GM08714 (cell line): ENCODE results near the gene AHSP.
"Not testable (repeated sequence)": the region's sequence is repeated elsewhere in the genome, so short reads cannot be mapped to it uniquely, and the experiment has no call there.

Experiments
- H3K4me3 ChIP-seq: fragments of 200-500 bp; sonication (Bioruptor generic); 2 replicates; pipeline ENCODE4 v1.5.1; 2014; ENCODE audit warnings: mild to moderate bottlenecking, low read length, inconsistent platforms
- ZNF274 ChIP-seq: IDR thresholded peaks from 2 replicates; pipeline ENCODE4 v1.6.1; 2012; ENCODE audit warnings: mild to moderate bottlenecking, low read depth, low read length

The AHSP gene

DNA sequence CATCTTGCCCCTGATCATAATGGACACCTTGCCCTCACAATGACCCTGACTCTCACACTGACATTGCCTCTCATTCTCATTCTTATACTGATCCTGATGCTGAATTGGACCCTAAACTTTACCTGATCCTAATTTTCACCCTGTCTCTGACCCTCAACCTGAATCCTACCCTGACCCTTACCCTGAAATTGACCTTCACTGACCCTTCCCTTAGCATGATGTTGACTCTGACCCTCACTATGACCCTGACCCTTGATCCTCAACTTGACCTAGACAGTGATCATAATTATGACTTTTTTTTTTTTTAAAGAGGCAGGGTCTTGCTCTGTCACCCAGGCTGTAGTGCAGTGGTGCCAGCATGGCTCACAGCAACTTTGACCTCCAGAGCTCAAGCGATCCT lies 3.4 kb downstream of the AHSP start:
- no peak for TF ChIP-seq ZNF274
- no peak overlapping the region for H3K4me3 ChIP-seq

GRCh38 chr16:31532120-31532519 lies 4.4 kb downstream of the AHSP start:
- TF ChIP-seq ZNF274, result no peak
- no peak overlapping the region for H3K4me3 ChIP-seq

GRCh38 chr16:31532896-31533295 lies 5.2 kb downstream of the AHSP start:
- H3K4me3 ChIP-seq, result no peak overlapping the region
- TF ChIP-seq ZNF274, result no peak

DNA sequence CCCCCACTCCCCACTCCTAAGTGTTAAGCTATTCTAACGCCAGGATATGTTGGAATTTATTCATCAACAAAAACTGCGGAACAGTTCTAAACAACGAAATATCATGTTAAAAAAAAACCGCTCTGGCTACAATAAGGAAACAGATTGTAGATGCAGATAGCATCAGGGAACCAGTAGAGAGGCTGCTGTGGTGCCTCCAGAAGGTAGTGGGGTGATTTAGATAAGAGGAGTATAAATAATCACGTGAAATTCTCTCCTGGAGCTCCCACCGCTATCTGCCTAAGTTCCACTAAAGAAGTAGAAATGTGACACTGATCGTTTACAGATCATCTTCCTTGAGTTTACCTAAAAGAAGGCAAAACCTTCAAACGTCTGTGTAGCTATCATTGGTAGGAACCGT lies 8.0 kb downstream of the AHSP start:
- no peak for TF ChIP-seq ZNF274

GRCh38 chr16:31536804-31537361 lies 9.2 kb downstream of the AHSP start:
- no peak overlapping the region for H3K4me3 ChIP-seq
- TF ChIP-seq ZNF274, result no peak

More for the DNA sequence above, 8.0 kb downstream of the AHSP start:
- no peak overlapping the region for H3K4me3 ChIP-seq

- H3K4me3 ChIP-seq, result no peak overlapping the region
- no peak for TF ChIP-seq ZNF274
Measured at GRCh38 chr16:31537362-31538242, 9.9 kb downstream of the AHSP start.

DNA sequence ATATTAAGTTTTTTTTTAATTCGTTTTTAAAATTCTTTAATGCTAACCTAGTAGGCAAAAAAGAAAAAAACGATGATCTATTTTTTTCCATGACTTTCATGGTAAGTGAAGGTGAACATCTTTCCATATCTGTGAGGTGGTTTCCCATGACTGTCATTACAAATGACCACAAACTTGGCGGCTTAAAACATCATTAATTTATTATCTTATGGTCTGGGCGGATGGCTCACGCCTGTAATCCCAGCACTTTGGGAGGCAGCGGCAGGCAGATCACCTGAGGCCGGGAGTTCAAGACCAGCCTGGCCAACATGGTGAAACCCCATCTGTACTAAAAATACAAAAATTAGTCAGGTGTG lies 10.5 kb downstream of the AHSP start:
- not testable (repeated sequence) for H3K4me3 ChIP-seq

DNA sequence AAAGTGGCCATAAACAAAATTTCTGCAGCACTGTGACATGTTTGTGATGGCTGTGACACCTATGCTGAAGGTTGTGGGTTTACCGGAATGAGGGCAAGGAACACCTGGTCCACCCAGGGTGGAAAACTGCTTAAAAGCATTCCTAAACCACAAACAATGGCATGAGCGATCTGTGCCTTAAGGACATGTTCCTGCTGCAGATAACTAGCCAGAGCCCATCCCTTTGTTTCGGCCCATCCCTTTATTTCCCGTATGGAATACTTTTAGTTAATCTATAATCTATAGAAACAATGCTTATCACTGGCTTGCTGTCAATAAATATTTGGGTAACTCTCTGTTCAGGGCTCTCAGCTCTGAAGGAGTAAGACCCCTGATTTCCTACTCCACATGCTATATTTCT lies 12.1 kb downstream of the AHSP start:
- not testable (repeated sequence) for H3K4me3 ChIP-seq

- no peak for TF ChIP-seq ZNF274
- H3K4me3 ChIP-seq, result no peak overlapping the region
Measured at GRCh38 chr16:31542763-31543162, 15.1 kb downstream of the AHSP start.

- no peak overlapping the region for H3K4me3 ChIP-seq
- TF ChIP-seq ZNF274, result no peak
Measured at GRCh38 chr16:31561426-31562233, 33.9 kb downstream of the AHSP start.

GRCh38 chr16:31568577-31569359 lies 41.1 kb downstream of the AHSP start:
- H3K4me3 ChIP-seq, result no peak overlapping the region
- TF ChIP-seq ZNF274, result no peak

DNA sequence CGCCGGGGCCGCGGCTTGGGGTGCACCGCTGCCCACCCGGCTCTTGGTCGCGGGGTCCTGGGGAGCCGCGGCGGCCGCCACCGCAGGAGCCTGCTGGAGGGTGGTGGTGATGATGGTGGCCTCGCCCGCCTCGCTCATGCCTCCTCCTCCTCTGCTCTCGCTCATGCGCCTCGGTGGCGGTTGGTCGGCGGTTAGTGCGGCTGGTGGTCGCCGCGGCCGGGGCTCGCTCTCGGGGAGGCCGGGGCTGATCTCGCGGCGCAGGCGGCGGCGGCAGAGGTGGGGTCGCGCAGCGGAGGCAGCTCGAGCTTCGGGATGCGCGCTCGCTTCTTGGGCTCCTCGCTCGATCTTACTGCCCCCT lies 41.6 kb downstream of the AHSP start:
- TF ChIP-seq ZNF274, result no peak
- H3K4me3 ChIP-seq, result no peak overlapping the region

DNA sequence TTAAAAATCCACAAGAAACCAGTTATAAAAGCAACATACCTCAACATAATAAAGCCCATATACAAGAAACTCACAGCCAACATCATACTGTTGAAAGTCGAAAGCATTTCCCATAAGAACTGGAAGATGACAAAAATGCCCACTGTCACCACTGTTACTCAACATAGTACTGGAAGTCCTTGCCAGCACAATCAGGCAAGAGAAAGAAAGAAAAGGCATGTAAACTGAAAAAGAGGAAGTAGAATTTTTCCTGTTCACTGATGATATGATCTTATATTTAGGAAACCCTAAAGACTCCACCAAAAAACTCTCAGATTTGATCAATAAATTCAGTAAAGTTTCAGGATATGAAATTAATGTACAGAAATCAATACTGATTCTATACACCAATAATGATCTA lies 45.1 kb downstream of the AHSP start:
- no peak overlapping the region for H3K4me3 ChIP-seq
- TF ChIP-seq ZNF274, result no peak

DNA sequence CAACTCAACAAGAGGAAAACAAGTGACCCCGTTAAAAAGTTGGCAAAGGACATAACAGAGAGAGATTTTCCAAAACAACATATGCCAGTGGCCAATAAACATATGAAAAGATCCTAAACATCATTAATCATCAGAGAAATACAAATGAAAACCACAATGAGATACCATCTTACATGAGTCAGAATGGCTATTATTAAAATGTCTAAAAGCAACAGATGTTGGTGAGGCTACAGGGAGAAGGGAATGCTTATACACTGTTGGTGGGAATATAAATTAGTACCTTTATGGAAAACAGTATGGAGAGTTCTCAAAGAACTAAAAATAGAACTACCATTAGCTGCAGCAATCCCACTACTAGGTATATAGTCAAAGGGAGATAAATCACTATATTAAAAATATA lies 46.5 kb downstream of the AHSP start:
- not testable (repeated sequence) for H3K4me3 ChIP-seq
